ENCODE measurements around the gene CHI3L1.

GRCh38 chr1:203159844-203160243 is 26.7 kb downstream of the CHI3L1 start:
- TF ChIP-seq, protein P1, sequence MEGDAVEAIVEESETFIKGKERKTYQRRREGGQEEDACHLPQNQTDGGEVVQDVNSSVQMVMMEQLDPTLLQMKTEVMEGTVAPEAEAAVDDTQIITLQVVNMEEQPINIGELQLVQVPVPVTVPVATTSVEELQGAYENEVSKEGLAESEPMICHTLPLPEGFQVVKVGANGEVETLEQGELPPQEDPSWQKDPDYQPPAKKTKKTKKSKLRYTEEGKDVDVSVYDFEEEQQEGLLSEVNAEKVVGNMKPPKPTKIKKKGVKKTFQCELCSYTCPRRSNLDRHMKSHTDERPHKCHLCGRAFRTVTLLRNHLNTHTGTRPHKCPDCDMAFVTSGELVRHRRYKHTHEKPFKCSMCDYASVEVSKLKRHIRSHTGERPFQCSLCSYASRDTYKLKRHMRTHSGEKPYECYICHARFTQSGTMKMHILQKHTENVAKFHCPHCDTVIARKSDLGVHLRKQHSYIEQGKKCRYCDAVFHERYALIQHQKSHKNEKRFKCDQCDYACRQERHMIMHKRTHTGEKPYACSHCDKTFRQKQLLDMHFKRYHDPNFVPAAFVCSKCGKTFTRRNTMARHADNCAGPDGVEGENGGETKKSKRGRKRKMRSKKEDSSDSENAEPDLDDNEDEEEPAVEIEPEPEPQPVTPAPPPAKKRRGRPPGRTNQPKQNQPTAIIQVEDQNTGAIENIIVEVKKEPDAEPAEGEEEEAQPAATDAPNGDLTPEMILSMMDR (IDR thresholded peaks at IDR 0.05), result no peak
- TF ChIP-seq POLR2A (IDR thresholded peaks at IDR 0.05), result no peak

All from ovary (tissue), 3 donors.